Measurements from ENCODE around the gene RGS6.

DNA sequence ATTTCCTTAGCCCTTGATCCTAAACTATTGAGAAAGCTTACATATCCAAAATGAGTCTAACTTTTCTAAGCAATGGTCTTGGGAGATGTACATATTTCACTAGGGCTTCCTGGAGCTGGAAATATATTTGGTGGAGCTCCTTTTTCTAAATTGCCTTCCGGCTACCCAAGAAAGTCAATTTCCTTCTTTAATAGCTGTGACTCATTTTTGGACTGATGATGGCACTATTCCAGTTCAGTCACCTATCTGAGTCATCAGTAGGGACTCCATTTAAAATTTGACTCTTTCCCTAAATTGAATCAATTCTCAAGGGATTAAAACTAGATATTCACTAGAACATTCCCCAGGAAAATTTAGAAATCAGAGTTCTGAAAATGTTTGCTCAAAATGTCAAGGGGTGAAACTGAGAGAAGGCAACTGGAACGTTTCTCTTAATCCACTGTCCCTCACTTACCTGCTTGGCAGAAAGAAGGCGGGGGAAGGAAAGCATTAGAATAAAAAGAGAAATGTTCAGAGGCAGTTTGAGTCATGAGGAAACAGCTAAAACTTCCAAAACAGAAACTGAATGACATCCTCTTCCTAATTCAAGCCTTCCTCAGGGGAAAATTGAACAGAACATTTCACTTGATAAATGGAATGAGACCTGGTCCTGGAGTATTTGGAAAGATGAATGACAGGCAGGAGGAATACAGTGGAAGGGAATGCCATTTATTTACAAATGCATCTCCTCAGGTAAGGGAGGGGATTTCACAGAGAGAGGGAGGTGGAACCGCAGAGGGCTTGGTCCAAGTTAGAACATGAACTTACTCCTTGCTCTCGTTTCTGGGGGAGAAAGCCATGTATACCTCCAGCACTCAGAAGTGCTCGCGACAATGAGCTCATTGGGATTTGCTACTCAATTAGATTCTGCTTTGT, 91.2 kb downstream of the RGS6 start:
- TF ChIP-seq, protein P1, sequence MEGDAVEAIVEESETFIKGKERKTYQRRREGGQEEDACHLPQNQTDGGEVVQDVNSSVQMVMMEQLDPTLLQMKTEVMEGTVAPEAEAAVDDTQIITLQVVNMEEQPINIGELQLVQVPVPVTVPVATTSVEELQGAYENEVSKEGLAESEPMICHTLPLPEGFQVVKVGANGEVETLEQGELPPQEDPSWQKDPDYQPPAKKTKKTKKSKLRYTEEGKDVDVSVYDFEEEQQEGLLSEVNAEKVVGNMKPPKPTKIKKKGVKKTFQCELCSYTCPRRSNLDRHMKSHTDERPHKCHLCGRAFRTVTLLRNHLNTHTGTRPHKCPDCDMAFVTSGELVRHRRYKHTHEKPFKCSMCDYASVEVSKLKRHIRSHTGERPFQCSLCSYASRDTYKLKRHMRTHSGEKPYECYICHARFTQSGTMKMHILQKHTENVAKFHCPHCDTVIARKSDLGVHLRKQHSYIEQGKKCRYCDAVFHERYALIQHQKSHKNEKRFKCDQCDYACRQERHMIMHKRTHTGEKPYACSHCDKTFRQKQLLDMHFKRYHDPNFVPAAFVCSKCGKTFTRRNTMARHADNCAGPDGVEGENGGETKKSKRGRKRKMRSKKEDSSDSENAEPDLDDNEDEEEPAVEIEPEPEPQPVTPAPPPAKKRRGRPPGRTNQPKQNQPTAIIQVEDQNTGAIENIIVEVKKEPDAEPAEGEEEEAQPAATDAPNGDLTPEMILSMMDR (IDR thresholded peaks at IDR 0.05 in 4 of 5, conservative IDR thresholded peaks at IDR 0.05 in 1 of 5), result no peak
- TF ChIP-seq POLR2A (IDR thresholded peaks at IDR 0.05), result no peak

Data from gastrocnemius medialis (tissue), 4 donors.